RWPE2 (cell line): ENCODE measurements around the gene NEAT1.
"Not testable (repeated sequence)": the region's sequence is repeated elsewhere in the genome, so short reads cannot be mapped to it uniquely, and the experiment has no call there.

Source experiments
- ATAC-seq: fragments of 200-7000 bp; cut with Tn5 transposase; 3 replicates; pipeline ENCODE4 v1.9.1; 2021; ENCODE audit warnings: low read depth
- DNase-seq: peaks from one replicate; pipeline ENCODE4 v3.0.0-alpha.2; 2020; ENCODE audit warnings: low spot score
- H3K27ac ChIP-seq: fragments of 450-650 bp; 2 replicates; pipeline ENCODE4 v1.5.1; 2017; ENCODE audit warnings: mild to moderate bottlenecking; ENCODE audit not compliant: poor library complexity, severe bottlenecking
- H3K27me3 ChIP-seq: fragments of 250-450 bp; sonication (Bioruptor Pico); 2 replicates; pipeline ENCODE4 v1.5.1; 2021; ENCODE audit warnings: mild to moderate bottlenecking, moderate library complexity; ENCODE audit not compliant: insufficient read depth, poor library complexity, severe bottlenecking
- H3K36me3 ChIP-seq: fragments of 250-450 bp; sonication (Bioruptor Pico); 2 replicates; pipeline ENCODE4 v1.5.1; 2020; ENCODE audit warnings: low read depth, mild to moderate bottlenecking, moderate library complexity
- H3K4me1 ChIP-seq: fragments of 250-450 bp; sonication (Bioruptor Pico); 2 replicates; pipeline ENCODE4 v1.5.1; 2021; ENCODE audit warnings: mild to moderate bottlenecking, moderate library complexity; ENCODE audit not compliant: insufficient read depth, poor library complexity, severe bottlenecking
- H3K4me3 ChIP-seq: fragments of 250-450 bp; sonication (Bioruptor Pico); 2 replicates; pipeline ENCODE4 v1.5.1; 2021; ENCODE audit warnings: mild to moderate bottlenecking, moderate library complexity; ENCODE audit not compliant: severe bottlenecking
- H3K9me3 ChIP-seq: fragments of 250-450 bp; sonication (Bioruptor Pico); 2 replicates; pipeline ENCODE4 v1.5.1; 2021; ENCODE audit warnings: mild to moderate bottlenecking, moderate library complexity; ENCODE audit not compliant: severe bottlenecking
- TF ChIP-seq, protein P1 (sequence below): fragments of 450-650 bp; IDR thresholded peaks from one replicate; pipeline ENCODE4 v1.5.1; 2017; ENCODE audit warnings: mild to moderate bottlenecking, moderate library complexity; ENCODE audit not compliant: poor library complexity, severe bottlenecking

Gene NEAT1

GRCh38 chr11:65446446-65447277 is 24.1 kb downstream of the NEAT1 start:
- peaks cover 37% of the 10 kb centered on the region for H3K36me3 ChIP-seq
- no peak for DNase-seq
- TF ChIP-seq, protein P1, sequence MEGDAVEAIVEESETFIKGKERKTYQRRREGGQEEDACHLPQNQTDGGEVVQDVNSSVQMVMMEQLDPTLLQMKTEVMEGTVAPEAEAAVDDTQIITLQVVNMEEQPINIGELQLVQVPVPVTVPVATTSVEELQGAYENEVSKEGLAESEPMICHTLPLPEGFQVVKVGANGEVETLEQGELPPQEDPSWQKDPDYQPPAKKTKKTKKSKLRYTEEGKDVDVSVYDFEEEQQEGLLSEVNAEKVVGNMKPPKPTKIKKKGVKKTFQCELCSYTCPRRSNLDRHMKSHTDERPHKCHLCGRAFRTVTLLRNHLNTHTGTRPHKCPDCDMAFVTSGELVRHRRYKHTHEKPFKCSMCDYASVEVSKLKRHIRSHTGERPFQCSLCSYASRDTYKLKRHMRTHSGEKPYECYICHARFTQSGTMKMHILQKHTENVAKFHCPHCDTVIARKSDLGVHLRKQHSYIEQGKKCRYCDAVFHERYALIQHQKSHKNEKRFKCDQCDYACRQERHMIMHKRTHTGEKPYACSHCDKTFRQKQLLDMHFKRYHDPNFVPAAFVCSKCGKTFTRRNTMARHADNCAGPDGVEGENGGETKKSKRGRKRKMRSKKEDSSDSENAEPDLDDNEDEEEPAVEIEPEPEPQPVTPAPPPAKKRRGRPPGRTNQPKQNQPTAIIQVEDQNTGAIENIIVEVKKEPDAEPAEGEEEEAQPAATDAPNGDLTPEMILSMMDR = no peak
- H3K4me1 ChIP-seq = no peaks in the 10 kb centered on the region
- H3K4me3 ChIP-seq = no peak overlapping the region
- H3K27ac ChIP-seq = peak overlapping the region; percentile 30
- no peaks in the 10 kb centered on the region for H3K27me3 ChIP-seq
- H3K9me3 ChIP-seq = no peaks in the 10 kb centered on the region
- ATAC-seq = peak; percentile 13

DNA sequence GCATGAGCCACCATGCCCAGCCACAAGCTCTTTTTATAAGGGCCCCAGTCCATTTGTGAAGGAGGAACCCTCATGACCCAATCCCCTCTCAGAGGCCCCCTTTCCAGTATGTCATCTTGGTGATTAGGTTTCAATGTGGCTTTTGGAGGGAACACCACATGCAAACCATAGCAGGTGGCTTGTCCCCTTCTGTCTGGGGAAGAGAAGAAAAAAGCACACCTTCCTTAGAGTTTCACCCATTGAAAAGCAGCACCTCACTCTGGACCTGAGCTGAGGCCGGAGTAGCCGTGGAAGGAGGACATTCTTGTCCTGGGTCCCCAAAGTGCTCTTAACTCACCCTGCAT is 25.4 kb downstream of the NEAT1 start:
- peaks cover 23% of the 10 kb centered on the region for H3K36me3 ChIP-seq
- DNase-seq (no peak), ATAC-seq (no peak)
- no peaks in the 10 kb centered on the region for H3K9me3 ChIP-seq
- H3K27me3 ChIP-seq = no peaks in the 10 kb centered on the region
- TF ChIP-seq, protein P1 = no peak
- peak overlapping the region; percentile 30 for H3K27ac ChIP-seq
- peaks cover 7% of the 10 kb centered on the region for H3K4me1 ChIP-seq
- no peak overlapping the region for H3K4me3 ChIP-seq

GRCh38 chr11:65448418-65449105 is 26.0 kb downstream of the NEAT1 start:
- TF ChIP-seq, protein P1 = no peak
- H3K27me3 ChIP-seq = no peaks in the 10 kb centered on the region
- H3K4me3 ChIP-seq = no peak overlapping the region
- DNase-seq (no peak), ATAC-seq (peak; percentile 3; the same call in 2 of the 3 replicates)
- H3K36me3 ChIP-seq = peaks cover 18% of the 10 kb centered on the region
- peak overlapping the region; percentile 30 for H3K27ac ChIP-seq
- H3K4me1 ChIP-seq = peaks cover 10% of the 10 kb centered on the region
- no peaks in the 10 kb centered on the region for H3K9me3 ChIP-seq

GRCh38 chr11:65451301-65451700 is 28.7 kb downstream of the NEAT1 start:
- H3K27me3 ChIP-seq, H3K9me3 ChIP-seq, H3K27ac ChIP-seq, H3K4me3 ChIP-seq, H3K36me3 ChIP-seq, ATAC-seq, DNase-seq: not testable (repeated sequence)
- peaks cover 21% of the 10 kb centered on the region for H3K4me1 ChIP-seq

DNA sequence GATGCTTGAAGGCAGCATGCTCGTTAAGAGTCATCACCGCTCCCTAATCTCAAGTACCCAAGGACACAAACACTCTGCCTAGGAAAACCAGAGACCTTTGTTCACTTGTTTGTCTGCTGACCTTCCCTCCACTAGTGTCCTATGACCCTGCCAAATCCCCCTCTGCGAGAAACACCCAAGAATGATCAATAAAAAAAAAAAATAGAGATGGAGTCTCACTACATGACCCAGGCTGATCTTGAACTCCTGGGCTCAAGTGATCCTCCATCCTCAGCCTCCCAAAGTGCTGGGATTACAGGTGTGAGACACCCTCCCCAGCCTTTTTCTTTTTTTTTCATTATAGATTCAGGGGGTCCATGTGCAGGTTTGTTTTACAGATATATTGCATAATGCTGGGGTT is 29.7 kb downstream of the NEAT1 start:
- not testable (repeated sequence) for H3K9me3 ChIP-seq, DNase-seq, H3K4me3 ChIP-seq, H3K36me3 ChIP-seq, H3K27me3 ChIP-seq, ATAC-seq
- H3K4me1 ChIP-seq = peaks cover 21% of the 10 kb centered on the region
- H3K27ac ChIP-seq = peak overlapping the region; percentile 58
